ENCODE measurements around the gene CD247. TPM values are rescaled to one million over a fixed set of nuclear protein-coding genes. Genes with fewer than 3 reads are reported as not detected.
A peak's percentile ranks its signal among the peaks of the same experiment; 100 is the strongest.

The CD247 gene
- total and polyA plus RNA-seq, 2 experiments from 2014 or later, result not detected

DNA sequence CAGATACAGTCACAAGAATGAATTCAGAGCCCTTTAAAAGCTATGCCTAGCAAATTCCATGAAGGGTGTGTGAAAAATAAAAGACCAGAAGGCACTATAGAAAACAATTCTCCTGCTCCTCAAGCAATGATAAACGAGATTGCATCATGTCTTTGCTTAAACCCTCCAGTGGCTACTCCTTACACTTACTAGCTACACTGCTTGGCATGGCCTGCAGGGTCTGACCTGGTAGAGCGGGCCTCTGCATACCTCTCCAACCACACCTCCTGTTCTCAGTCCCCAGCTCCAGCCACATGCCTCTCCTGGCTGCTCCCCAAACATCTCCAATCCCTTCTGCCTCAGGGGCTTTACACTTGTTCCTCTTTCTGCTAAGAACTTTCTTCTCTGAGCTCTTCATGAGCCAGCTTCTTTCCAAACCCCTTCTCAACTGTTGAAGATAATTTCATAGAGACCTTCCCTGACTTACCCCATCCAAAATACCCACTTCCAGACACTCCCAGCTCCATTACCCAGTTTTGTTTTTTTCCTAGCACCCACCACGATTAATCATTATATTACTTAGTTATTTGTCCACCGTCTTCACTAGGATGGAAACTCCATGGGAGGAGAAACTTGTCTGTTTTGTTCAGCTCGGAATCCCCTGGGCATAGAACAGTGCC is 46.4 kb upstream of the CD247 start:
- no peaks in the 10 kb centered on the region for H3K9me3 ChIP-seq (ENCODE audit: low read depth)
- H2AFZ ChIP-seq, result no peak overlapping the region
- H4K20me1 ChIP-seq (ENCODE audit: insufficient read depth, poor library complexity, severe bottlenecking), result no peaks in the 10 kb centered on the region
- H3K4me1 ChIP-seq (ENCODE audit: insufficient read depth), result no peaks in the 10 kb centered on the region
- H3K4me2 ChIP-seq, result no peak overlapping the region
- no peaks in the 10 kb centered on the region for H3K9me2 ChIP-seq (replicated peaks; ENCODE audit: insufficient read depth)
- H3K79me2 ChIP-seq, result no peaks in the 10 kb centered on the region
- no peak for DNase-seq (ENCODE audit: low spot score)
- 83% methylated on average over 5 of the region's 5 CpGs for WGBS (ENCODE audit: low lambda C conversion rate, missing lambda C conversion rate)
- no peaks in the 10 kb centered on the region for H3K27me3 ChIP-seq
- TF ChIP-seq EZH2 (IDR thresholded peaks at IDR 0.05; ENCODE audit: borderline replicate concordance), result no peak
- no peaks in the 10 kb centered on the region for H3K36me3 ChIP-seq (replicated peaks; ENCODE audit: insufficient read depth, low read depth)
- no peak overlapping the region for H3K27ac ChIP-seq
- H3K4me3 ChIP-seq, result no peak overlapping the region

DNA sequence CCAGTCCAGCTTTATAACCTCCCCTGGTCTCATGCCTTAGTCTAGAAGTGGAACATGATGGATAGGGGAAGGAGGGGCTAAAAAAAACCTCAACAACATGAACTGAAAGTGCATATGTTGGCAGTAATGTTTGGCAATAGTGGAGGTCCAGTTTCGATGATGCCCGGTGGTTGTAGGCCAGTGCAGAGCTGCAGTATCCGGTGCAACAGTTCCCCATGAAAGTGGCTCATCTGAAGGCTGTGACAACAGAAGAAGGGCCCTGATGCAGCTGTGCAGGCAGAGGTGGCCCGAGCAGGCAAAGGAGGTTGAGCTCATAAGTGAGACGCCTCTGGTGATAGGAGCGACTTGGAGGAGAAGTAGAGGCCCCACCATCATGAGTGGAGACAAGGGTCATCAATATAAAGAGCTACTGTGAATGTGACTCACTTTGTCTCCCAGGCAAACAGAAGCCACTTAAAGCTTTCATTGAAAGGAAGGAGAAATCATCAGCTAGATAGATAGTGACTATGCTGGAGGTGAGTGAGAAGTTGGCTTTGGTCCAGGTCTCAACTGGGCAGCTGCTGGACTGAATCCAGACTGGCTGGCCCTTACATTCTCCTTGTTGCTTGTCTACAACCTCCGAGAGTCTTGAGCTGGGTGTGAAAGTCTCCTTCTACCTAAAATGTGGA is 45.4 kb upstream of the CD247 start:
- H3K4me1 ChIP-seq (ENCODE audit: insufficient read depth), result no peaks in the 10 kb centered on the region
- H2AFZ ChIP-seq, result no peak overlapping the region
- TF ChIP-seq EZH2phosphoT487 (IDR thresholded peaks at IDR 0.05; ENCODE audit: low read depth, severe bottlenecking, unreplicated experiment), result no peak
- TF ChIP-seq, protein P1, sequence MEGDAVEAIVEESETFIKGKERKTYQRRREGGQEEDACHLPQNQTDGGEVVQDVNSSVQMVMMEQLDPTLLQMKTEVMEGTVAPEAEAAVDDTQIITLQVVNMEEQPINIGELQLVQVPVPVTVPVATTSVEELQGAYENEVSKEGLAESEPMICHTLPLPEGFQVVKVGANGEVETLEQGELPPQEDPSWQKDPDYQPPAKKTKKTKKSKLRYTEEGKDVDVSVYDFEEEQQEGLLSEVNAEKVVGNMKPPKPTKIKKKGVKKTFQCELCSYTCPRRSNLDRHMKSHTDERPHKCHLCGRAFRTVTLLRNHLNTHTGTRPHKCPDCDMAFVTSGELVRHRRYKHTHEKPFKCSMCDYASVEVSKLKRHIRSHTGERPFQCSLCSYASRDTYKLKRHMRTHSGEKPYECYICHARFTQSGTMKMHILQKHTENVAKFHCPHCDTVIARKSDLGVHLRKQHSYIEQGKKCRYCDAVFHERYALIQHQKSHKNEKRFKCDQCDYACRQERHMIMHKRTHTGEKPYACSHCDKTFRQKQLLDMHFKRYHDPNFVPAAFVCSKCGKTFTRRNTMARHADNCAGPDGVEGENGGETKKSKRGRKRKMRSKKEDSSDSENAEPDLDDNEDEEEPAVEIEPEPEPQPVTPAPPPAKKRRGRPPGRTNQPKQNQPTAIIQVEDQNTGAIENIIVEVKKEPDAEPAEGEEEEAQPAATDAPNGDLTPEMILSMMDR (IDR thresholded peaks at IDR 0.05; ENCODE audit: poor library complexity), result no peak
- TF ChIP-seq EZH2 (IDR thresholded peaks at IDR 0.05; ENCODE audit: borderline replicate concordance), result no peak
- no peaks in the 10 kb centered on the region for H3K79me2 ChIP-seq
- no peaks in the 10 kb centered on the region for H4K20me1 ChIP-seq (ENCODE audit: insufficient read depth, poor library complexity, severe bottlenecking)
- no peaks in the 10 kb centered on the region for H3K27me3 ChIP-seq
- 75% methylated on average over 7 of the region's 7 CpGs for WGBS (ENCODE audit: low lambda C conversion rate, missing lambda C conversion rate)
- H3K9me2 ChIP-seq (replicated peaks; ENCODE audit: insufficient read depth), result no peaks in the 10 kb centered on the region
- H3K4me3 ChIP-seq, result no peak overlapping the region
- H3K36me3 ChIP-seq (replicated peaks; ENCODE audit: insufficient read depth, low read depth), result no peaks in the 10 kb centered on the region
- DNase-seq (ENCODE audit: low spot score), result peak; percentile 23
- H3K4me2 ChIP-seq, result no peak overlapping the region
- no peak overlapping the region for H3K27ac ChIP-seq
- H3K9me3 ChIP-seq (ENCODE audit: low read depth), result no peaks in the 10 kb centered on the region

DNA sequence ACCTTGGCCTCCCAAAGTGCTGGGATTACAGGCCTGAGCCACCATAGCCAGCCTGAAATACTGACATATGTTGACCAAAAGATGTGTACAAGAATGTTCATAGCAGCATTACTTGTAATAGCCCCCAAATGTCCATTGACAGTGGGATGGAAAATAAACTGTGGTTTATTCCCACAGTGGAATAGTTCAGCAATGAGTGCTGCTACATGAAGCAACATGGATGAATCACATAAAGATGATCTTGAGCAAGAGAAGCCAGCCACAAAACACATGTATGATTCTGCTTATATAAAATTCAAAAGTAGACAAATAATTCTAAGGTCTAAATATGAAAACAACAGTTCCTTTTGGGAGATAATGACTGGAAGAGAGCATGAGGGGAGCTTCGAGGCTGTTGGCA is 44.4 kb upstream of the CD247 start:
- DNase-seq (ENCODE audit: low spot score), result no peak
- H4K20me1 ChIP-seq (ENCODE audit: insufficient read depth, poor library complexity, severe bottlenecking), result no peaks in the 10 kb centered on the region
- 97% methylated on average over 1 of the region's 1 CpG for WGBS (ENCODE audit: low lambda C conversion rate, missing lambda C conversion rate)
- H3K27ac ChIP-seq, result no peak overlapping the region
- H2AFZ ChIP-seq, result no peak overlapping the region
- H3K4me1 ChIP-seq (ENCODE audit: insufficient read depth), result no peaks in the 10 kb centered on the region
- H3K9me2 ChIP-seq (replicated peaks; ENCODE audit: insufficient read depth), result no peaks in the 10 kb centered on the region
- H3K27me3 ChIP-seq, result no peaks in the 10 kb centered on the region
- no peaks in the 10 kb centered on the region for H3K9me3 ChIP-seq (ENCODE audit: low read depth)
- H3K4me3 ChIP-seq, result no peak overlapping the region
- H3K36me3 ChIP-seq (replicated peaks; ENCODE audit: insufficient read depth, low read depth), result no peaks in the 10 kb centered on the region
- TF ChIP-seq EZH2 (IDR thresholded peaks at IDR 0.05; ENCODE audit: borderline replicate concordance) (no peak), EZH2phosphoT487 (IDR thresholded peaks at IDR 0.05; ENCODE audit: low read depth, severe bottlenecking, unreplicated experiment) (no peak)
- TF ChIP-seq, protein P1 (IDR thresholded peaks at IDR 0.05; ENCODE audit: poor library complexity), result no peak
- H3K79me2 ChIP-seq, result no peaks in the 10 kb centered on the region
- no peak overlapping the region for H3K4me2 ChIP-seq

DNA sequence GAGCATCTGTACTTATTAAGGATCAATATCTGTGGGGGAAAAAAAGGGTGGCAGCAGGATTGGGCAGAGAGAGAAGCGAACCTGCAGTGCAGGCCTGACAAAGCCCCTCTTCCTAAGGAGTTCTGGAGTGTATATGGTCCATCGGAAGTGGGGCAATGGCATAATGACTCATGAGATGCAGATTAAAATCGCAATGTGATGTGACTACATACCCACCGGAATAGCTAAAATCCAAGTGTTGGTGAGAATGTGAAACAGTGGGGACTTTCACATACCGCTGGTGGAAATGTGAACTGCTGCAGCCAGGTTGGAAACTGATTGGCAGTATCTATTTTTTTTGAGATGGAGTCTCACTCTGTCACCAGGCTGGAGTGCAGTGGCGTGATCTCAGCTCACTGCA is 43.4 kb upstream of the CD247 start:
- no peaks in the 10 kb centered on the region for H3K36me3 ChIP-seq (replicated peaks; ENCODE audit: insufficient read depth, low read depth)
- no peaks in the 10 kb centered on the region for H3K9me2 ChIP-seq (replicated peaks; ENCODE audit: insufficient read depth)
- no peak overlapping the region for H3K27ac ChIP-seq
- no peak overlapping the region for H3K4me3 ChIP-seq
- H3K4me2 ChIP-seq, result no peak overlapping the region
- 97% methylated on average over 6 of the region's 6 CpGs for WGBS (ENCODE audit: low lambda C conversion rate, missing lambda C conversion rate)
- H2AFZ ChIP-seq, result no peak overlapping the region
- no peak for TF ChIP-seq EZH2 (IDR thresholded peaks at IDR 0.05; ENCODE audit: borderline replicate concordance)
- no peak for TF ChIP-seq EZH2phosphoT487 (IDR thresholded peaks at IDR 0.05; ENCODE audit: low read depth, severe bottlenecking, unreplicated experiment)
- TF ChIP-seq, protein P1 (IDR thresholded peaks at IDR 0.05; ENCODE audit: poor library complexity), result no peak
- no peaks in the 10 kb centered on the region for H4K20me1 ChIP-seq (ENCODE audit: insufficient read depth, poor library complexity, severe bottlenecking)
- no peaks in the 10 kb centered on the region for H3K4me1 ChIP-seq (ENCODE audit: insufficient read depth)
- DNase-seq (ENCODE audit: low spot score), result no peak
- no peaks in the 10 kb centered on the region for H3K27me3 ChIP-seq
- no peaks in the 10 kb centered on the region for H3K79me2 ChIP-seq
- no peaks in the 10 kb centered on the region for H3K9me3 ChIP-seq (ENCODE audit: low read depth)
